ENCODE data around the gene TOM1L2. TPM values are rescaled to one million over a fixed set of nuclear protein-coding genes. Genes with fewer than 3 reads are reported as not detected.

Gene TOM1L2
- total RNA-seq, 1 experiment from 2014 or later, result 35.5 TPM

DNA sequence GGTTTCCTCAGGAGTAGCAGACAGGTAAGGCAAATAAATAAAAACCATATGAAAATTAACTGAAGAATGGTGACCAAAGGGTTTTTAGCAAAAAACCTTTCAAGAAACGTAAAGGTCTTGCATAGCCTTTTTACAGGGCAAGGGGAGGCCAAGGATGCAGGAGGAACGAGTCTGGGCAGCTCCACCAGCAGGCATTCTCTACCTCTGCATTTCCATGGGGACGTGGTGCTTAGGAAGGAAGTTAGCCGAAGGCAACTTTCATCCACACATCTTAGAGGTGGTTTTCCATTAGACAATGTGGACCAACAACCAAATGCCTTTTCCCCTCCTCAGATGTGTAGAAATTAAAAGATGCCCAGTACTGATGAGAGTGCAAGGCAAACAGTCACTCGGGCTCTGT, 20.7 kb downstream of the TOM1L2 start:
- no peak for DNase-seq
- BruUV-seq (replicated peaks), result no TSS peak
- no peak overlapping the region for H3K4me3 ChIP-seq (ENCODE audit: low read depth, low read length)
- ChIA-PET CTCF (interaction anchor here (1.0 kb wide), 1 partner anchor 32 kb away, joined by 3 read pairs; no protein-coding TSS in a partner anchor), POLR2A (no interaction called here)
- H3K9me3 Mint-ChIP-seq (ENCODE audit: unreplicated experiment), result no peaks in the 10 kb centered on the region
- H3K4me3 Mint-ChIP-seq (ENCODE audit: unreplicated experiment), result no peak overlapping the region
- H3K36me3 ChIP-seq (ENCODE audit: control insufficient read depth, insufficient read depth, low read length), result no peaks in the 10 kb centered on the region; the same call in 1 of the 2 replicates
- intact Hi-C loops (cut with micrococcal nuclease; ENCODE audit: unreplicated experiment), result loop anchor here (2.0 kb wide), 1 partner anchor 81 kb away; no protein-coding TSS in a partner anchor
- peaks cover 2% of the 10 kb centered on the region for H3K4me1 Mint-ChIP-seq (ENCODE audit: low read depth, unreplicated experiment)
- H3K4me1 ChIP-seq, result peaks cover 9% of the 10 kb centered on the region
- no peaks in the 10 kb centered on the region for H3K27me3 ChIP-seq (replicated peaks; ENCODE audit: control insufficient read depth, insufficient read depth, low read length)
- no peaks in the 10 kb centered on the region for H3K9me3 ChIP-seq
- H3K36me3 Mint-ChIP-seq (ENCODE audit: insufficient read depth, unreplicated experiment), result peaks cover 24% of the 10 kb centered on the region
- no peak overlapping the region for H3K27ac Mint-ChIP-seq (ENCODE audit: unreplicated experiment)
- no peaks in the 10 kb centered on the region for H3K27me3 Mint-ChIP-seq (ENCODE audit: insufficient read depth, unreplicated experiment)
- no peak for TF ChIP-seq CTCF (IDR thresholded peaks at IDR 0.05; ENCODE audit: insufficient read depth in 1 of 2, low read depth in 1 of 2, low read length in 1 of 2, severe bottlenecking in 1 of 2, unreplicated experiment in 1 of 2)

DNA sequence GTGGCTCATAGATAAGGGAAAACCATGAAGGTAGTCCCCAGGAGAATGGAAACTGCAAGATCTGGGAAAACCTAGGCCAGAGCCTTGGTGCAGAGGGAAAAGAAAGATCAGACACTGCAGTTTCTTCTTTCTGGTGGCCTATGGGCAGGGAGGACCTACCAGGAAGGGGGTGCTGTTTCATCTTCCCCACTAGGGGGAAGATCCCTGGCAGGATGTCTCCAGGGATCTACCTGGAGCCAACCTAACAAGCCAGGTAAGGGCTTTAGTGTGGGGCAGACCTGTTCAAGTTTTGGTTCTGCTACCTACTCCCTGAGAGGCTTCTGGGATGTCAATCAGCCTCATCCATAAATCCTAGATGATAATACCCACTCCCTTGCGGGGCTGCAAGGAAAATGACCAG, 21.4 kb downstream of the TOM1L2 start:
- DNase-seq, result peak in 1 of 2 experiments; percentile 56
- Histone ChIP-seq H3K36me3 (ENCODE audit: control insufficient read depth, insufficient read depth, low read length) (no peaks in the 10 kb centered on the region; the same call in 1 of the 2 replicates), H3K9me3 (no peaks in the 10 kb centered on the region), H3K4me3 (ENCODE audit: low read depth, low read length) (no peak overlapping the region), H3K27me3 (replicated peaks; ENCODE audit: control insufficient read depth, insufficient read depth, low read length) (no peaks in the 10 kb centered on the region), H3K4me1 (peaks cover 16% of the 10 kb centered on the region)
- no peak overlapping the region for H3K27ac Mint-ChIP-seq (ENCODE audit: unreplicated experiment)
- H3K27me3 Mint-ChIP-seq (ENCODE audit: insufficient read depth, unreplicated experiment), result no peaks in the 10 kb centered on the region
- peaks cover 22% of the 10 kb centered on the region for H3K36me3 Mint-ChIP-seq (ENCODE audit: insufficient read depth, unreplicated experiment)
- no peak overlapping the region for H3K4me3 Mint-ChIP-seq (ENCODE audit: unreplicated experiment)
- TF ChIP-seq CTCF (IDR thresholded peaks at IDR 0.05; ENCODE audit: insufficient read depth in 1 of 2, low read depth in 1 of 2, low read length in 1 of 2, severe bottlenecking in 1 of 2, unreplicated experiment in 1 of 2), result peak; percentile 44 to 72
- ChIA-PET CTCF (no interaction called here), POLR2A (no interaction called here)
- H3K4me1 Mint-ChIP-seq (ENCODE audit: low read depth, unreplicated experiment), result peaks cover 9% of the 10 kb centered on the region
- intact Hi-C loops (cut with micrococcal nuclease; ENCODE audit: unreplicated experiment), result loop anchor here (2.0 kb wide), 1 partner anchor 82 kb away; no protein-coding TSS in a partner anchor
- BruUV-seq (replicated peaks), result no TSS peak
- H3K9me3 Mint-ChIP-seq (ENCODE audit: unreplicated experiment), result no peaks in the 10 kb centered on the region

DNA sequence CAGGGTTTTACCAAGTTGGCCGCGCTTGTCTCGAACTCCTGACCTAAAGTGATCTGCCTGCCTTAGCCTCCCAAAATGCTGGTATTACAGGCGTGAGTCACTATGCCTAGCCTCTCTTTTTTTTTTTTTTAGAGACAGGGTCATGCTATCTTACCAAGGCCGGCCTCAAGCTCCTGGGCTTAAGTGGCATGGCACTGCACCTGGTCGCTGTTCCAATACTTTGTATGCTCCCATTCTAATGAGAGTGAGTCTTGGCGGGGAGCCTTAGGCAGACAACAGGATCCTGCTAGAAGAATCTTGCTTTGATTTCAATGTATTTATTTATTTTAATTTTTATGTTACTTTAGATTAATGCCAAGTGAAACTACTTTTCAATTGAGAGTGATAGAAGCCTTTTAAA, 21.9 kb downstream of the TOM1L2 start:
- ChIA-PET CTCF (no interaction called here), POLR2A (no interaction called here)
- peaks cover 17% of the 10 kb centered on the region for H3K36me3 Mint-ChIP-seq (ENCODE audit: insufficient read depth, unreplicated experiment)
- BruUV-seq (replicated peaks), result no TSS peak
- H3K27me3 Mint-ChIP-seq (ENCODE audit: insufficient read depth, unreplicated experiment), result no peaks in the 10 kb centered on the region
- H3K4me1 ChIP-seq, result peaks cover 21% of the 10 kb centered on the region
- no peak for TF ChIP-seq CTCF (IDR thresholded peaks at IDR 0.05; ENCODE audit: insufficient read depth in 1 of 2, low read depth in 1 of 2, low read length in 1 of 2, severe bottlenecking in 1 of 2, unreplicated experiment in 1 of 2)
- H3K36me3 ChIP-seq (ENCODE audit: control insufficient read depth, insufficient read depth, low read length), result no peaks in the 10 kb centered on the region; the same call in 1 of the 2 replicates
- H3K4me3 ChIP-seq (ENCODE audit: low read depth, low read length), result no peak overlapping the region
- intact Hi-C loops (cut with micrococcal nuclease; ENCODE audit: unreplicated experiment), result loop anchor here (2.0 kb wide), 1 partner anchor 82 kb away; no protein-coding TSS in a partner anchor
- H3K4me1 Mint-ChIP-seq (ENCODE audit: low read depth, unreplicated experiment), result peaks cover 10% of the 10 kb centered on the region
- H3K27ac Mint-ChIP-seq (ENCODE audit: unreplicated experiment), result no peak overlapping the region
- H3K4me3 Mint-ChIP-seq (ENCODE audit: unreplicated experiment), result no peak overlapping the region
- H3K27me3 ChIP-seq (replicated peaks; ENCODE audit: control insufficient read depth, insufficient read depth, low read length), result no peaks in the 10 kb centered on the region
- DNase-seq, result no peak
- H3K9me3 ChIP-seq, result no peaks in the 10 kb centered on the region
- H3K9me3 Mint-ChIP-seq (ENCODE audit: unreplicated experiment), result no peaks in the 10 kb centered on the region
